HG02571 (cell line): ENCODE results near the gene GALNT4.

Experiments
- ATAC-seq: cut with Tn5 transposase; IDR thresholded peaks from one replicate; pipeline ENCODE4 v1.9.1; 2021; ENCODE audit warnings: mild to moderate bottlenecking, moderate library complexity; ENCODE audit not compliant: unreplicated experiment

The GALNT4 gene

DNA sequence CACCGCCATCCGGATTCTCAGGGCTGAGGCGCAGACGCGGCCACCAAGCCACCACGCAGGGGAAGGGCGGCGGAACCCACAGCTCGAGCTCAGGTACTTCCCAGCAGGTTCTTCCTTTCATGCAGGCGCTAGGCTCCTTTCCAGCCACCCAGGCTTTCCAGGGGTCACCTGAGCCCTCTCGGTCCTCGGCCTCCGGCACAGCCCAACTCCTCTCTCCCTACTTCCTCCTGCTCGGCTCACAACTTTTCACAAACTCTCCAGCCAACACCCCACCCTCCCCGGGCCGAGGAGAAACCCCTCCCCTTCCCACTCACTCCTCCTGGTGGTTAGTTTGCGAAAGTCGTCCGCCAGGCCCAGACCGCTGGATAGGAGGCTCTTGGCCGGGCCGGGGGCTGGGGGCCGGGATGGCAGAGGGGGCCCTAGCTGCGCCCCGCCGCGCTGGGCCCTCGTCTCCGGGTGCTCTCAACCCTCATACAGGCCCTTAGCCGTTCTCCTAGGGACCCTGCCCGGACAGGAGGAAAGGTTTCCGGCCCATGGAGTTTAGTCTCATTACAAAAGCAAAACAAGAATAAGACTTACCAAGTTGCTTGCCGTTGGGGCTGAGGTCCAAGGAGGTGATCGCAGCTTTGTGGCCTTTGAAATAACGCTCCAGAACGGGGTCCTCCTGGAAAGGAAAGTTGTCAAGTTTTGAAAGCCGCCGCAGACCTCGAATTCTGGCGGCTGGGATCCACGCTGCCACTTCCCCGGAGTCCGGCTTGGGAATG, at the start of gene GALNT4:
GALNT4 (minus strand) TSS at position 256 of the 764 bp plus-strand sequence; CDS start at position 9, 247 bp downstream.
- ATAC-seq = peak; percentile 73

DNA sequence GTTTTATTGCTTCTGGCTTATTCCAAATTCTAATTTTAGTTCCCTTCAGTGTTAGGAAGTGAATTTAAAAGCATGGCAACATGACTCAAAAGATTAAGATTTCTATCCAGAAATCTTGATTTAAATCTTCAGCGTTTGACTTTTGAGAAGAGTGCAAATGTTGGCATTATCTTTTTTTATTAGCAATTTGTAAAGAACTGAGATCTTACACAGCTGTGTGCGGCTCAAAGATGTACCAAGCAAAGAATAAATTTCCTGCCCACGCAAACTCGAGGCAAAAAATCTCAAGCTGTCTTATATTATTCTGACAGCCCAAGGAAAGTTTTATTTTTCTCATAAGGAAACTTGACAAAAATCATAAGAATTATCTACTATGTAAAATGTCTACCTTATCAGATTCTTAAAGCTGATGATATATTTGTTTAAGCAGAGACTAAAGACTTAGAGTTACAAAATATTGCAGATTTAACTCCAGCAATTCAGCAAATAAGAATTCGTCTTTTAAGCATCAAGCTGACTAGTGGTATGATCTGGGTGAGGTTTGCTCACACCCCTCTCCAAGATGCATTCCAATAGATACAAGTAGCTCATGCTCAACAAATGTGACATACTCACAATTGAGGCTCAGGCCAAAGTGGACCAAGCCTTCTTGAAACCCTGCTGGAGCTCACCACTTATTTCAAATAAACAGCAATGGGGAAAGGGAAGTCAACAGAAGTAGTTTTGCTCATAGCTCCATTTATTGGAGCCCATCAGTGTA, 48.6 kb upstream of the GALNT4 start:
- ATAC-seq = no peak

DNA sequence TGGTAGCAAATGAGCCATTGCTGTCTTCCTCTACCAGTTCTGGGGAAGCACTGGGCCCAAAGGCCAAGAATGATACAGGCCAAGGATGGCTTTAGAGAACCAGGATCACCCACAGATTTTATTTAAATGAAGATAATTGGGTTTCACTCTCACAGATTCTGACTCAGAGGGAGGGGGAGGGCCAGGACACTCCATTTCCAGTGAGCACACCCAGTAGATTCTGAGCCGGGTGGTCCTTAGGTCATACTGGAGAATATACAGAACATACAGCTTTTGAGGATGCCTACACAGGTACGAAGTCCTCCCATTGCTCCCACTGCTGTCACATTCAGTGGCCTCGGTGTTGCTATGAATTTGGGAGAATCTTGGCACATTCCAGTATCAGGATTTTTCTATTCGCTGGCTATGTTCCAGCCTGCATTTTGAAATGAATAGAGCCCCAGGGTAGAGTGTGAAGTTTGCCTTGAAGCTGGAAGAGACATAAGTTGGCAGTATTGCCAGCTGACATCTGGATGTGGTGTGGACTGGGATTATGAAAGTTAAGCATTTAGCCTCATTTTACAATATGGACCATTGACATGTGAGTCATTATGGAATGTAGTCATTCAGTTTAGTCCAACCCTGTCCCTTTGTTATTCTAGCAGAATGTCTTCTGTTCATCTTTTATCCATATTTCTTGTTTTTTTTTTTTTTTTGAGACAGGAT, 47.0 kb upstream of the GALNT4 start:
- no peak for ATAC-seq

DNA sequence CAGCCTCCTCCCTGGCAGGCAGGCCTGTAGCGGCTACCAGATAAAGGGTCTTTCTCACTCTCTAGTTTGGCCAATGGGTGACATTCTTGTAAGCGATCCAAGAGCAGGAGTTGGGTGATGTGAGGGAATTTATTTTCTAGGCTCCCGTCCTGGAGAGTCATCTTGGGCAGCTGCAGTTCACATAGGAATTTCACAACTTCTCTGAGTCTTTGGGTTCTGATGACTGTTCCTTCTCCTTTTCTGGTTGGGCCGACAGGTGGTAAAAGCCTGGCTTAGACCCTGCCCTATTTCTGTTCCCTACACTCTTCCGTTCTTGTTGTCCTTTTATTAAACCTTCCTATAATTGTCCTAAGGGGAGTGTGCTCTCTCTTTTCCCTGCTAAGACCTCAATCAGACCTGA, 43.9 kb upstream of the GALNT4 start:
- ATAC-seq = no peak

DNA sequence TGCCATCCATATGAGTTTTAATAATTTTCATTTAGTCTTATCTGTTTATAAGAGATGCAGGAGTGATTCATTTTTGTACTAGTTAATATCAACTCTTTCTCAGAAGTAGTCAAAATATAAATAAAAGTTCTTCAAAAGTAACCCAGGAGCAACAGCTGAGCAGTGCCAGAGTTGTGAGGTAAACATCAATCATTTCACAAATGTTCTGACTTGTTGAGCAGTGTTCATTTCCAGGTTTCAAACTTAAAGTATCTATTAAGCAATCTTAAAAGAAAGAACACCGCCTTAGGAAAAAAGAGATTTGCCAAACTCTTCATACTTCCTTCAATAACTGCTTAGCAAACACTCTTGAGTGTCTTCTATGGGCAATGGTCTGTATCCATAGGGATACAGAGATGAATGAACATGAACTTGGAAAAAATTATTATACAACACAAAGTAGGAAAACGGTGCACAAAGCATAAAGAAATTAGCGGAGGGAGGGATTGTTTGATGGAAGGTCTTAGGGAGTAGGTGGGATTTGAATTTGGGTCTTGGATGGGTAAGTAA, 43.2 kb upstream of the GALNT4 start:
- ATAC-seq = no peak

DNA sequence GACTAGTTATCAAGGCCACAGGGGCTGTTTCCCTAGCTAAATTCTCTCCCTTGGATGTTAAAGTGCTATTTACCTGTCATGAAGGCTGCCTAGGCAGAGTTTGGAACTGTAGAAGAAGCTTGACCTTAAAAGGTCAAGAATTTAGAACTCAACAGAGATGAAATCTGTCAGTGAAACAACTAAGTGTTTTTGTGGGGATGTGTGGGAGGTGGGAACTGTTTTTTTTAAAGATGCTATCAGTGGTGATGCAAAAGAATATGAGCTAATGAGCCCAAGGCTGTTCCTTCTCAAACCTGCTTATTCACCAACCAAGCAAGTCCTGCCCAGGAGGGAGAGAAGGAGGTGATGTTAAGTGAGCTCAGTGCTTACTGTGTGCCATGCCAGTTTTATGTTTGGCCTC, 42.0 kb upstream of the GALNT4 start:
- ATAC-seq = no peak

DNA sequence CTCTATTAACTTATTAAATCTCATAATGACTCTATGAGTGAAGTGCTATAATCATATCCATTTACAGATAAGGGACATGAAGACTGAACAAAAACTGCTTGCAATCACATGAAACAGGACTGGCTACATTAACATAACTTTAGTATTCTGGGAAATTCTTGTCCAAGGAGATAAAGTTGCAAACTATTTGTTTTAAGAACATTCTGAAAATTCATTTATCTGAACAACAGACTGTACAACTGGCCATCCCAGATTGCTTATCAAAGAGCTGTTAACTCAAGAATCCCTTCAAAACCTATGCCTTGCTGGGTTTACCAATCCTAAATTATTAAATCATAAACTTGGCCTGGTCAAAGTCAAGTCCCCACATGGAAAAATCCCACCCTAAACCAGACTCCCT, 40.4 kb upstream of the GALNT4 start:
- ATAC-seq = no peak

DNA sequence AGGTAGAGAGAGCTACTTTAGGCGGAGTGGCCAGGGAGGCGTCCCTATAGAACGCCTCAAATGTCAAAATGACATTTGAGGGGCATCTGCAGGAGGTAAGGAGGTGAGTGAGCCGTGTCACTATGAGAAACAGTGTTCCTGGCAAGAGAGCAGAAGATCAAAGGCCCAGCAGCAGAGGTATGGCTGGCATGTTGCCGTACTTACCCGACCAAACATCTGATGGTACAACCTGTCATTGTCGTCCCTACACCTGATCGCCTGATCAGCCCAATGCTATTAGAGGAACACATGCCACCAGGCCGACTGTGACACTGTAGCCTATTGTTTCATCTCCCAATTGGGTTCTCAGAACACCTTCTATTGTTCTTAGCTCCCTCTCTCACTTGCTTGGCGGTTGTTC, 35.2 kb upstream of the GALNT4 start:
- no peak for ATAC-seq

DNA sequence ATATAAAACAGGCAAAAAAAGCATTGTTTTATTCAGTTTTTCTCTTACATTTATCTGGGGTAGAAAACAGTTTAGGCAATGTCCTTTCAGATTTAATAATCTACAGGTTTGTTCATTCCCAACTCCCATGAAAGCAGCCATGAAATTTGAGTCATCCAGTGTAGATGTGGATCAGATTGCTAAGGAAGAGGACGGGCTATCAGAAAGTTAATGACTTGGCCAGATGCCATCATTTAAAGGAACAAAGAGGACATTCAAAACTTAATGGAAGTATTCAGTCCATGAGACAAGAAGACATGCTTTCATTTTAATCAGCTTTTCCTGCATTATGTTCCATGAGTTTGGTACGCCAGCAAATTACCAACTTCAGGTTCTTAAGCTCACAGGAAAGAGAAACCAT, 32.4 kb upstream of the GALNT4 start:
- ATAC-seq = no peak

DNA sequence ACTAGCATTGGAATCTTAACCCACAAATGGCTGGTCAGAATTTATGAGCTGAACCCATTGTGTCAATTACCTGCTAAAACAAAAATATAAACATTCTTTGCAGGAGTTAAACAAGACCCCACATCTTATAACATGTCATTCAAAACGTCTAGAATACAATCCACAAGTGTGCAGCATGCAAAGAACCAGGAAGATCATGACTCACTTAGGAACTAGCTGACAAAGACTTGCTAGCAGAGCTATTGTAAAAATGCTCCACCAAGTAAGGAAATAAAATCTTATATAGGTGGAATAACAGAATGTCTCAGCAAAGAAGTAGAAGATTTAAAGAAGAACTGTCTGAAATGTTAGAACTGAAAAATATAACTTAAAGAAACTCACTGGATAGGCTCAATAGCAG, 27.8 kb upstream of the GALNT4 start:
- no peak for ATAC-seq

DNA sequence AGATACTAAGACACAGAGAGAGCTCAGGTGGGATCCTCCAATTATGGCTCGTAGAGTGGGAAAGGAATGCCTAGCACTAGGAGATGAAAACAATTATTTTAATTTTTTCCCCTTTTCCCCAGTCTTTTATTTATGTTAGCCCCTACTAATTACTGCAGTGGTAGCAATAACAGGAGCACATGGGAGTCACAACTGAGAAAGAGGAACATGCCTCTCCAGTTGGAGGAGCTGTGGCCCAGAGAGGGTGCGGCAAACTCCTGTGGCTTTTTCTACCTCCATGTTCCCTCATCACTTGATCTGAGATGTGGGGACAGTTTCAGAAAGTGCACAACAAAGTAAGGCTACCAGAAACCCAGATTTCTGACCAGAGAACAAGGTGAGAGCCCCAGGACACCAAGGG, 27.2 kb upstream of the GALNT4 start:
- ATAC-seq = no peak

DNA sequence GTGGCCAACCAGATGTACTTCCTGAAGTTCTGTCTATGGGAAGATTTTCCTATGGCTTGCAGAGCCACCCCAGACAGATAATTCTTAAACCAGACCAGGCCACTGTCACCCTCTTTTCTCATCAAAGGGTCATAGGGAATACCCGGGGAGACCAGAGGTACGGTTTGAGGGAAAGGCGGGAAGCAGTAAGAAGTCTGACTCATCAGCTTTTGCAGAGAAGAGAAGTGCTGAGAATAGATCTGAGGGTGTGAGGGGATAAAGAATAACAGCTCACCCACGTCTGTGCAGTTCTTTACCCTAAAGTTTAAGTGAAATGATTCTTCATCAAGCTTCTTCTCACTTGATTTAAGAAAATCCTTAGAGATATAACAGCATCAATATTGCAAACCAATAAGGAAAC, 22.5 kb upstream of the GALNT4 start:
- ATAC-seq = no peak

DNA sequence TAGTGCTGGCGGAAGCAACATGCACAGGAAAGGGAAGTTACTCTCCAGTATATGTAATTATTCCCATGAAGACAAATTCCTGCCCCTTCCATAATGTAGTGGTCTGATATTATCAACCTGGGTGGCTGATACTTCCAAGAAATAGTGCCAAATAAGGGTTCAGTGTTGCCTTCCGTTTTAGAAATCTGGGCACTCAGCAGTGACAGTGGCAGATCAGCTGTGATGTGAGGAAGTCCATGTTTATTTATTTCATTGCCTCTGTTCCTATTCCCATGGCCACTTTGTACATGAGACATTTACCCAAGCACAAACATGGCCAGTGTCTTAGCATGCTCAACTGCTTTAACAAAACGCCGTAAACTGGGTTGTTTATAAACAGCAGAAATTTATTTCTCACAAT, 21.6 kb upstream of the GALNT4 start:
- ATAC-seq = no peak

DNA sequence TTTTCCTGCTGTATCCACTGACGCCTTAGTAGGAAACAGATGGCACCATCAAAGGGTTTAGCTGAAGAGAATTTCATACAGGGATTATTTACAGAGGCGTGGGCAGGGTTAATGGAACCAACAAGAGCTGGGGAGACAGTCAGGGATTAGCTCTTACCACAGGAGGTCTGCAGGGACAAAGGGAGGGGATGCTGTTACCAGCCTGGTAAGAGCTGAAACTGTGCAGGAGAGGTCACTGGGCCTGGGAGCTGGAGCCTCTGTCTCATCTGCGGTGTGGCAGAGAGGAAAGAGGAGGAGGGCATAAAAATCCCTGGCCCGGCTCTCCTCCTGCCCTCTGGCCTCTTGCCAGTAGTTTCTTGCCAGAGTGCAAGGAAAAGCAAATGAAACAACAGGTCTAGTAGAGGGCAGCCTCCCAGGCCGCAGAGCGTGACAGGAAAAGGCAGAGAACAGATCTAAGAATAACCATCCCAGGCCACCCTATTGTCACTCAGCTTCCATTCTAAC, 20.1 kb upstream of the GALNT4 start:
- no peak for ATAC-seq

DNA sequence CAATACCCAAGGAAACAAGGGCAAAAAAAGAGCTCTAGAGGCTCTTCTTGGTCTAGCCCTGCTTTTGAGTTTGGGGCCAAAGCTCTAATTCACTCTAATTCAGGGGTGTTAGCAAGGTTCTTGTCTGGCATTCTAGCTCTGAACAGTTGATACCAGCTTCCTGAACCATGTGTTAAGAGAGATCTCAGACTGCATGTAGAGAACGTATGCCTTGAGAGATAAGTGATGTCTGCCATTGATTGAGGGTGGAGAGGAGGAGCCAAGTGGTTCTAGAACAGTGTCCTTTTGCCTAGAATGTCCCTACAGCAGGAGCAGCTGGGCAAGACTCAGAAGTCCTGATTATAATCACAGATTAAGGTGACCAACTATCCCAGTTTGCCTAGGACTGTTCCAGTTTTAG, 19.4 kb upstream of the GALNT4 start:
- ATAC-seq = no peak

DNA sequence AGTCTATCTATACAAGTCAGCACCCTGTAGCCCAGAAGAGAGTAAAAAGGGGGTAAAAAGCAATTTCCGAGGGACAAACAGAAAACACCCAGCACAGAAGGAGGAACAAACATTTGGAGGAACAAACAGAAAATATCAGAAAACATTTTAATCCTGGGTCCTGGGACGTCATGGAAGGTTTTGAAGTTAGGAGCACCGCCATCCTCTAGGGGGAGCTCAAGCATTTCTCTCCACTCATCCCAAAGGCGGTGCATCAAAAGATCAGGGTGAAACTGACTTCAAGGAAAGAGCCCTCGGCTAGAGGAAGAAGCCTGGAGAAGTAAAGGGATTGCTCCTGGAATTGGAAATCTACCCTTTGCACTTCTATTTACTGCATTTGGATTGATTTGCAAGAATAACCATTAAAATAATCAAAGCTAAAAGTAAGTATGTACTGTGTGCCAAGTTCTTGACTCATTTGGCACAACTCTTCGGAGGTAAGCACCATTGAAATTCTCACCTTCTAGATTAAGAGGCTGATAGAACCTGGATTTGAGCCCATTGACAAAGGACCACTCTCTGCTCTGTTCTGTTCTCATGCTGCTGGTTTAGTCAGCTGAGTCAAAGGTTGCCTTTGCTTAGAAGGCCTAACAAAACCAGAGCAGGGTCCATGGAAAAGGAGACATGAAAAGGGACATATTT, 18.5 kb upstream of the GALNT4 start:
- ATAC-seq = peak; percentile 83

DNA sequence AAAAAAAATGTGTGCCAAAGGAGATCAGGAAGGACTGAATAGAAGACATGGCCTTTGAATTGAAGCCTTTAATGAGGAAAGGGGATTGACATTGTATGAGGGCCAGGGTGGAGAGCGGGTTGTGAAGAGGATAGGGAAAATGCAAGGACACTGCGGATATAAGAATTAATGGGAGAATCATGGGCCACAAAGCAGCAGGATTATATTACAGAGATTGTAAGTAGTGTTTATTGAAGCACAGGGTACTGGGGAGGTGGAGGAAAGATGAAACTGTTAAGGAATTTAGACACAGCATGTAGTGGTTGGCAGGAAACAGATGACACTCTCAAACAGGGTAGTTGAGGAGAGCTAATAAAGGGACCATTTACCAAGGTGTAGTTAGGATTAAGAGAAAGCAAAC, 17.6 kb upstream of the GALNT4 start:
- ATAC-seq = no peak

DNA sequence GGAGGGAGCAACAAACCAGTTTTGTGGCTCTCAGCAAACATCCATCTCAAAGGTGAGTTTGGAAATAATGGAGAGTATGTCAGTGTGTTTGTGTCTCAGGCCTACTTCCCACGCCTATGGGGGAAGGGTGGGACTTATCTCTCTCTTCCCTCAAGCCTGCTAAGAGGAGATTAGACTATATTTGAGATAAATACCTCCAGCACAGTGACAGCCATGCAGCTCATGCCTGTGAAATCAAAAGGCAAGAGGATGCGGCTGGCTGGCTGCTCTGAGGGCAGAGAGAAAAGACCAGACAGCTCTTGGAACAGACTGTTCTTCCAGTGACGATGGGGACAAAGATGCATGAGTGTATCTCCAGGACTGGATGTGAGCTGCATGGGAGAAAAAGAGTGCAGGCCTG, 16.0 kb upstream of the GALNT4 start:
- ATAC-seq = no peak

DNA sequence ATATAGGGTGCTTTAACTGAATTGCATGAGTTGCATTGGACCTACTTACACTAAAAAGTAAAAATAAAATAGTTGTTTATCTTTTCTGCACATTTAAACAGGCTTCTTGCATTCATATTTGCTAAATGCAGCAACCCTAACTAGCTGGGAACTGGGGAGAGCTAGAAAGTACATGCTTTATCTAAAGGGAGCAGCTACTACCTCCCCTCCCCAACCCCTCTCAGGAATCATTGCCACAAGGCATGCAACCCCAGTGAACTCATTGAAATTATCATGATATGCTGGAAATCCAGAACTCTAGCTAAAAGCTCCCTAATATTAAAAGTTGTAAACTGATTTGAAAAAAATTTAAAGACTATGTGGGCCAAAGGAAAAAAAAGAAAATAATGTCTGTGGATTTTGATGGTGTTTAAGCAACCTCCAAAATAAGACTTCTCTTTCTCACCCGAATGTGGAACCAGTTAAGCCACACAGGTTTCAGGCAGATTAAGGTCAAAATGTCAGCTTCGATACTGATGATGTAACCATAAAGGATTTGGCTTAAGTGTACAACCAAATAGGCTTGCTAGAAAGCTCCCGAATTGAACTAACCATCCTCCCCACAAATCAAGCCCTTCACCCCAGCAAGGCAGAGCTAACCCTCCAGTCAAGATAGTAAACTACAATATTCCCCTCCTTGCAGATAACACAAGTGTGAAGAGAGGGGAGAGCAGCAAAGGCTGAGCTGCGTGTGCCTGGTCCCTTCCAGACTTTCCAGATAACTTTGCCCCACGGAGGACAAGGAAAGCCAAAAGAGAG, 15.0 kb upstream of the GALNT4 start:
- ATAC-seq = no peak

DNA sequence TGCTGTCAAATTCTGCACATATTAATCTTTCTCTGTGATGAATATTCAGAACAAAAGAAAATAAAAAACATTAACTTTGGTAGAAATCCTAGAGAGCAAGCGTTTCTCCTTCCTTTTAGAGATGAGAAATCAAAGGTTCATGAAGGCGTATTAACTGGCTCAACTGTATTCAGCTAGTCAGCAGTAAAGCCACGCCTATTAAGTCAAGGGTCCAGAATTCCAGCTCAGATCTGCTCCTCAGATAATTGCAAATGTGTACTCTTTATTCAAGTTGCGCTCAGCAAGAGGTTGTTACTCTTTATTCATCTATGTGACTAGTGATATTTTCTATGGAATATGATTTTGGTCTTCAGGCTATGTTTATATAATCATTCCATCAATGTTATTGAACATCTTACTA, 14.3 kb upstream of the GALNT4 start:
- no peak for ATAC-seq
